SU-DHL-6 (cell line): ENCODE results near the gene HP.

Experiments used
- H2AFZ ChIP-seq: fragments of 200-600 bp; sonication (generic); 2 replicates; pipeline ENCODE4 v1.6.1; 2014; ENCODE audit warnings: low read depth, mild to moderate bottlenecking, moderate library complexity, mixed read lengths, antibody characterized with exemption, low read length; ENCODE audit not compliant: severe bottlenecking
- H3F3A ChIP-seq: fragments of 200-600 bp; shearing (Covaris generic); 2 replicates; pipeline ENCODE4 v1.6.0; 2016; ENCODE audit warnings: antibody characterized with exemption, mild to moderate bottlenecking; ENCODE audit not compliant: insufficient read depth
- H3K27ac ChIP-seq: fragments of 200-600 bp; sonication (generic); 2 replicates; pipeline ENCODE4 v1.5.1; 2016; ENCODE audit warnings: low read depth, mild to moderate bottlenecking, low read length, moderate library complexity, mixed read lengths
- H3K27me3 ChIP-seq: fragments of 200-600 bp; sonication (generic), shearing (Covaris generic); 2 replicates; pipeline ENCODE4 v1.6.0; 2014; ENCODE audit warnings: mild to moderate bottlenecking, low read length
- H3K36me3 ChIP-seq: fragments of 200-600 bp; sonication (generic); 2 replicates; pipeline ENCODE4 v1.6.1; 2014; ENCODE audit warnings: mild to moderate bottlenecking, low read length, mixed read lengths
- H3K4me2 ChIP-seq: fragments of 300-600, 200-600 bp; shearing (Covaris generic), sonication (generic); 2 replicates; pipeline ENCODE4 v1.6.0; 2014; ENCODE audit warnings: low read length, low read depth, mild to moderate bottlenecking; ENCODE audit not compliant: poor library complexity, severe bottlenecking
- H3K4me3 ChIP-seq: fragments of 200-600 bp; sonication (generic); 2 replicates; pipeline ENCODE4 v1.5.1; 2014; ENCODE audit warnings: antibody characterized with exemption, low read length, mild to moderate bottlenecking, mixed read lengths; ENCODE audit not compliant: insufficient read depth, poor library complexity, severe bottlenecking
- H3K79me2 ChIP-seq: fragments of 200-600 bp; sonication (generic); 2 replicates; pipeline ENCODE4 v1.6.1; 2014; ENCODE audit warnings: mild to moderate bottlenecking, low read length, moderate library complexity; ENCODE audit not compliant: insufficient read depth
- H3K9ac ChIP-seq: fragments of 200-600 bp; sonication (generic); 2 replicates; pipeline ENCODE4 v1.7.0; 2014; ENCODE audit warnings: mild to moderate bottlenecking, low read length
- H3K9me2 ChIP-seq: fragments of 200-600 bp; sonication (generic); replicated peaks from 2 replicates; pipeline ENCODE4 v1.6.1; 2014; ENCODE audit warnings: low read length; ENCODE audit not compliant: insufficient read depth
- H3K9me3 ChIP-seq: fragments of 200-600 bp; sonication (generic); 2 replicates; pipeline ENCODE4 v1.6.1; 2014; ENCODE audit warnings: low read length, mixed read lengths; ENCODE audit not compliant: insufficient read depth
- H4K20me1 ChIP-seq: fragments of 200-600 bp; sonication (generic); 2 replicates; pipeline ENCODE4 v1.6.1; 2014; ENCODE audit warnings: low read depth, mild to moderate bottlenecking, antibody characterized with exemption, low read length, moderate library complexity, mixed read lengths
- CTCF ChIP-seq: fragments of 200-600 bp; sonication (generic); IDR thresholded peaks from one replicate; pipeline ENCODE4 v1.5.1; 2017; ENCODE audit warnings: antibody characterized with exemption, mild to moderate bottlenecking, low read length, moderate library complexity; ENCODE audit not compliant: insufficient read depth, poor library complexity, severe bottlenecking
- EZH2phosphoT487 ChIP-seq: fragments of 200-600 bp; sonication (generic), shearing (Covaris generic); conservative IDR thresholded peaks from 2 replicates; pipeline ENCODE4 v1.6.1; 2018; ENCODE audit warnings: mild to moderate bottlenecking, antibody characterized with exemption, low read length, moderate library complexity, mixed read lengths

HP gene

GRCh38 chr16:72014675-72015074 lies 39.6 kb upstream of the HP start:
- H3K9me3 ChIP-seq, result no peaks in the 10 kb centered on the region
- TF ChIP-seq CTCF (no peak), EZH2phosphoT487 (no peak)
- H4K20me1 ChIP-seq, result no peaks in the 10 kb centered on the region
- H3K4me2 ChIP-seq, result no peak overlapping the region
- no peak overlapping the region for H2AFZ ChIP-seq
- no peaks in the 10 kb centered on the region for H3K9me2 ChIP-seq
- peaks cover under 1% of the 10 kb centered on the region; the same call in 1 of the 2 replicates for H3K79me2 ChIP-seq
- no peak overlapping the region for H3K4me3 ChIP-seq
- H3K27ac ChIP-seq, result no peak overlapping the region
- H3K27me3 ChIP-seq, result no peaks in the 10 kb centered on the region
- no peaks in the 10 kb centered on the region for H3F3A ChIP-seq
- no peak overlapping the region for H3K9ac ChIP-seq
- H3K36me3 ChIP-seq, result no peaks in the 10 kb centered on the region

- Histone ChIP-seq H3K9ac (no peak overlapping the region), H3K36me3 (no peaks in the 10 kb centered on the region), H4K20me1 (no peaks in the 10 kb centered on the region), H3K27me3 (no peaks in the 10 kb centered on the region), H2AFZ (no peak overlapping the region), H3K4me3 (no peak overlapping the region), H3F3A (no peaks in the 10 kb centered on the region), H3K79me2 (no peaks in the 10 kb centered on the region), H3K9me2 (no peaks in the 10 kb centered on the region), H3K4me2 (no peak overlapping the region), H3K9me3 (no peaks in the 10 kb centered on the region), H3K27ac (no peak overlapping the region)
- TF ChIP-seq CTCF, result no peak
- no peak for TF ChIP-seq EZH2phosphoT487
Observed at GRCh38 chr16:72015124-72015523, 39.2 kb upstream of the HP start.

- no peaks in the 10 kb centered on the region for H3F3A ChIP-seq
- H3K4me3 ChIP-seq, result no peak overlapping the region
- no peaks in the 10 kb centered on the region for H3K27me3 ChIP-seq
- no peak overlapping the region for H3K27ac ChIP-seq
- no peak overlapping the region for H3K9ac ChIP-seq
- no peaks in the 10 kb centered on the region for H4K20me1 ChIP-seq
- H3K9me3 ChIP-seq, result no peaks in the 10 kb centered on the region
- no peak overlapping the region for H3K4me2 ChIP-seq
- H2AFZ ChIP-seq, result no peak overlapping the region
- no peaks in the 10 kb centered on the region for H3K79me2 ChIP-seq
- TF ChIP-seq EZH2phosphoT487, result no peak
- TF ChIP-seq CTCF, result no peak
- H3K9me2 ChIP-seq, result no peaks in the 10 kb centered on the region
- H3K36me3 ChIP-seq, result no peaks in the 10 kb centered on the region
Observed at GRCh38 chr16:72018470-72018869, 35.8 kb upstream of the HP start.

- Histone ChIP-seq H3K36me3 (no peaks in the 10 kb centered on the region), H2AFZ (no peak overlapping the region), H4K20me1 (no peaks in the 10 kb centered on the region), H3K4me2 (no peak overlapping the region), H3F3A (no peaks in the 10 kb centered on the region), H3K27ac (no peak overlapping the region), H3K27me3 (no peaks in the 10 kb centered on the region), H3K9me3 (no peaks in the 10 kb centered on the region), H3K9ac (no peak overlapping the region), H3K9me2 (no peaks in the 10 kb centered on the region), H3K79me2 (no peaks in the 10 kb centered on the region), H3K4me3 (no peak overlapping the region)
- TF ChIP-seq CTCF (no peak), EZH2phosphoT487 (no peak)
Observed at GRCh38 chr16:72021043-72021442, 33.3 kb upstream of the HP start.
